Endothelial cell of umbilical vein (primary cell): ENCODE measurements around the gene MAML3. TPM values are rescaled to one million over a fixed set of nuclear protein-coding genes. Genes with fewer than 3 reads are reported as not detected.

Experiments used
- BruUV-seq: library from RNA; stranded (reverse); fragments of 400-500 nt; replicated peaks from 2 replicates; lab custom pipeline; 2021; lab: Mats Ljungman, UMichigan
- CTCF ChIA-PET: fragments of 300-600, 350-600 bp; sonication (Branson Sonifier 250); formaldehyde crosslinking; loops from one replicate; lab custom pipeline; 2021; ENCODE audit warnings: antibody characterized with exemption, inconsistent platforms; lab: Charles Lee
- POLR2A ChIA-PET: fragments of 300-600, 350-600 bp; sonication (Branson Sonifier 250); formaldehyde crosslinking; loops from one replicate; lab custom pipeline; 2021; ENCODE audit warnings: antibody characterized with exemption, inconsistent platforms; lab: Charles Lee
- DNase-seq: peaks from one replicate; pipeline ENCODE4 v3.0.0-alpha.2; 2011; ENCODE audit warnings: low read depth, low spot score
- FAIRE-seq: peaks from 2 replicates; lab custom pipeline; 2011; peaks lifted over from hg19 to GRCh38; lab: Jason Lieb, UNC
- H2AFZ ChIP-seq: 2 replicates; pipeline ENCODE4 v1.6.0; 2012; ENCODE audit warnings: low read depth, low read length, control low read depth, inconsistent platforms
- H3K27ac ChIP-seq: 2 replicates; pipeline ENCODE4 v1.5.1; 2011; ENCODE audit warnings: low read depth, mild to moderate bottlenecking, control low read depth, low read length, moderate library complexity; ENCODE audit not compliant: insufficient read depth
- H3K27me3 ChIP-seq, 2 experiments: 2 replicates each; pipeline versions ENCODE4 v1.6.0 to v1.6.1; 2011; ENCODE audit warnings: low read length in 2 of 2, mixed read lengths in 1 of 2; ENCODE audit not compliant: control insufficient read depth in 2 of 2, insufficient read depth in 2 of 2
- H3K36me3 ChIP-seq, 2 experiments: 2 replicates in 1 of 2; 3 replicates in 1 of 2; pipeline ENCODE4 v1.5.1; 2011; ENCODE audit warnings: low read length in 2 of 2, mild to moderate bottlenecking in 1 of 2, moderate library complexity in 1 of 2; ENCODE audit not compliant: control insufficient read depth in 2 of 2, insufficient read depth in 2 of 2; ENCODE audit errors: extremely low read depth in 1 of 2
- H3K4me1 ChIP-seq: 3 replicates; pipeline ENCODE4 v1.5.1; 2011; ENCODE audit warnings: mild to moderate bottlenecking, low read length; ENCODE audit not compliant: control insufficient read depth, insufficient read depth; ENCODE audit errors: extremely low read depth
- H3K4me2 ChIP-seq: 2 replicates; pipeline ENCODE4 v1.6.1; 2011; ENCODE audit warnings: low read length, control low read depth, mixed read lengths; ENCODE audit not compliant: insufficient read depth
- H3K4me3 ChIP-seq, 3 experiments: fragments of 200-600 bp in 1 of 3; sonication (generic), shearing (Covaris generic) in 1 of 3; replicated peaks in 1 of 3; 2 replicates each; pipeline ENCODE4 v1.5.1; 2011 to 2016; ENCODE audit warnings: control low read depth in 3 of 3, low read length in 3 of 3, mild to moderate bottlenecking in 2 of 3, inconsistent platforms in 1 of 3, low read depth in 1 of 3, moderate library complexity in 1 of 3; ENCODE audit not compliant: insufficient read depth in 1 of 3
- H3K79me2 ChIP-seq: 2 replicates; pipeline ENCODE4 v1.6.0; 2012; ENCODE audit warnings: low read length, inconsistent platforms; ENCODE audit not compliant: control insufficient read depth, insufficient read depth
- H3K9ac ChIP-seq: replicated peaks from 2 replicates; pipeline ENCODE3; 2011; ENCODE audit warnings: low read length, control low read depth; ENCODE audit not compliant: insufficient read depth; ENCODE audit errors: extremely low read depth
- H3K9me1 ChIP-seq: replicated peaks from 3 replicates; pipeline ENCODE4 v1.6.0; 2011; ENCODE audit warnings: mild to moderate bottlenecking, low read length; ENCODE audit not compliant: control insufficient read depth, insufficient read depth; ENCODE audit errors: extremely low read depth
- H3K9me3 ChIP-seq: replicated peaks from 2 replicates; pipeline ENCODE4 v1.5.1; 2012; ENCODE audit warnings: low read length, inconsistent platforms; ENCODE audit not compliant: control insufficient read depth, insufficient read depth
- H4K20me1 ChIP-seq: replicated peaks from 2 replicates; pipeline ENCODE3; 2011; ENCODE audit warnings: mild to moderate bottlenecking, low read length; ENCODE audit not compliant: control insufficient read depth, insufficient read depth; ENCODE audit errors: extremely low read depth
- CTCF ChIP-seq, 2 donors: IDR thresholded peaks; 1 replicate in 1 of 2; 2 replicates in 1 of 2; pipeline ENCODE4 v1.5.1; 2011; ENCODE audit warnings: low read length in 2 of 2, mild to moderate bottlenecking in 2 of 2, moderate library complexity in 2 of 2, control low read depth in 1 of 2, inconsistent platforms in 1 of 2, low read depth in 1 of 2; ENCODE audit not compliant: insufficient read depth in 1 of 2; ENCODE audit errors: extremely low read depth in 1 of 2
- EZH2 ChIP-seq: IDR thresholded peaks from 2 replicates; pipeline ENCODE4 v1.6.1; 2012; ENCODE audit warnings: borderline replicate concordance, low read depth, mild to moderate bottlenecking, moderate library complexity, low read length, inconsistent platforms; ENCODE audit not compliant: severe bottlenecking
- FOS ChIP-seq: IDR thresholded peaks from 2 replicates; pipeline ENCODE4 v1.6.1; 2011; ENCODE audit warnings: mild to moderate bottlenecking, low read length, moderate library complexity, borderline replicate concordance; ENCODE audit not compliant: insufficient read depth
- GATA2 ChIP-seq: IDR thresholded peaks from 2 replicates; pipeline ENCODE4 v1.7.0; 2011; ENCODE audit warnings: low read depth, mild to moderate bottlenecking, moderate library complexity, mixed read lengths, low read length; ENCODE audit not compliant: insufficient read length, insufficient read depth
- JUN ChIP-seq: IDR thresholded peaks from 2 replicates; pipeline ENCODE4 v1.6.1; 2011; ENCODE audit warnings: borderline replicate concordance, low read depth; ENCODE audit not compliant: insufficient read length, insufficient read depth
- MAX ChIP-seq: IDR thresholded peaks from 2 replicates; pipeline ENCODE4 v1.6.1; 2011; ENCODE audit not compliant: insufficient read depth, insufficient read length
- MYC ChIP-seq: IDR thresholded peaks from one replicate; pipeline ENCODE4 v1.6.1; 2011; ENCODE audit warnings: mild to moderate bottlenecking, low read depth, low read length
- POLR2A ChIP-seq: IDR thresholded peaks from 2 replicates; pipeline ENCODE4 v1.6.1; 2012; ENCODE audit warnings: low read depth, mild to moderate bottlenecking, control low read depth, low read length
- POLR2AphosphoS5 ChIP-seq: IDR thresholded peaks from 2 replicates; pipeline ENCODE4 v1.6.1; 2012; ENCODE audit warnings: low read depth, mild to moderate bottlenecking, control low read depth, low read length, moderate library complexity; ENCODE audit not compliant: insufficient read depth
- dilution Hi-C: fragments of 300-500 bp; cut with MboI; formaldehyde crosslinking; loops from one replicate; pipeline ENCODE4 v1.15.0; 2019; ENCODE audit warnings: low sequenced_read_pairs; ENCODE audit not compliant: extremely low pct_ligation_motif_present
- intact Hi-C: fragments of 100-400 bp; cut with micrococcal nuclease; formaldehyde crosslinking; loops from one replicate; pipeline ENCODE4 v1.10.0; 2022
- polyA plus RNA-seq, 4 experiments: library from polyadenylated mRNA; depleted of rRNA in 3 of 4; stranded (reverse) in 3 of 4; unstranded in 1 of 4; fragments of >200 nt; gene quantifications; 2 replicates each; pipeline versions ENCODE4 v1.2.1 to v1.2.3, GENCODE V29; 2011 to 2012; ENCODE audit warnings: missing spikeins in 1 of 4
- total RNA-seq: library from RNA; stranded (reverse); gene quantifications from 2 replicates; pipeline ENCODE4 v1.2.3, GENCODE V29; 2021

Gene MAML3
- total and polyA plus RNA-seq, 2 donors (not counting 3 experiments of a cell fraction or from before 2014, with no cell fraction given), result 14.0 to 20.3 TPM

GRCh38 chr4:140019619-140020347, 134.2 kb downstream of the MAML3 start:
- no peaks in the 10 kb centered on the region for H3K27me3 ChIP-seq
- ChIA-PET CTCF (interaction anchor here (0.8 to 1.5 kb wide), 4 partner anchors 32 to 234 kb away, joined by 3 read pairs; no protein-coding TSS in a partner anchor), POLR2A (no interaction called here)
- intact Hi-C loops (no loop called here), dilution Hi-C loops (no loop called here)
- no peak overlapping the region for H3K9ac ChIP-seq
- no peaks in the 10 kb centered on the region for H3K79me2 ChIP-seq
- H3K4me3 ChIP-seq, result no peak overlapping the region
- no peak for DNase-seq
- BruUV-seq, result no TSS peak
- H3K36me3 ChIP-seq, result no peaks in the 10 kb centered on the region
- H4K20me1 ChIP-seq, result no peaks in the 10 kb centered on the region
- H3K4me2 ChIP-seq, result no peak overlapping the region
- H3K9me1 ChIP-seq, result no peaks in the 10 kb centered on the region
- no peak for FAIRE-seq
- TF ChIP-seq MYC (no peak), POLR2A (no peak), FOS (no peak), POLR2AphosphoS5 (no peak), JUN (no peak), MAX (no peak), CTCF (IDR thresholded peaks at IDR 0.05; ENCODE audit: extremely low read depth in 1 of 2, insufficient read depth in 1 of 2, low read depth in 1 of 2, low read length in 2 of 2) (no peak), EZH2 (no peak), GATA2 (no peak)
- H3K4me1 ChIP-seq, result no peaks in the 10 kb centered on the region
- no peak overlapping the region for H3K27ac ChIP-seq
- no peak overlapping the region for H2AFZ ChIP-seq
- H3K9me3 ChIP-seq, result no peaks in the 10 kb centered on the region
